Fibroblast of peridontal ligament (primary cell): ENCODE data around the gene DNM2.

Experiments
- DNase-seq: peaks from one replicate; pipeline ENCODE4 v3.0.0-alpha.2; 2010; ENCODE audit errors: extremely low read depth

Gene DNM2

DNA sequence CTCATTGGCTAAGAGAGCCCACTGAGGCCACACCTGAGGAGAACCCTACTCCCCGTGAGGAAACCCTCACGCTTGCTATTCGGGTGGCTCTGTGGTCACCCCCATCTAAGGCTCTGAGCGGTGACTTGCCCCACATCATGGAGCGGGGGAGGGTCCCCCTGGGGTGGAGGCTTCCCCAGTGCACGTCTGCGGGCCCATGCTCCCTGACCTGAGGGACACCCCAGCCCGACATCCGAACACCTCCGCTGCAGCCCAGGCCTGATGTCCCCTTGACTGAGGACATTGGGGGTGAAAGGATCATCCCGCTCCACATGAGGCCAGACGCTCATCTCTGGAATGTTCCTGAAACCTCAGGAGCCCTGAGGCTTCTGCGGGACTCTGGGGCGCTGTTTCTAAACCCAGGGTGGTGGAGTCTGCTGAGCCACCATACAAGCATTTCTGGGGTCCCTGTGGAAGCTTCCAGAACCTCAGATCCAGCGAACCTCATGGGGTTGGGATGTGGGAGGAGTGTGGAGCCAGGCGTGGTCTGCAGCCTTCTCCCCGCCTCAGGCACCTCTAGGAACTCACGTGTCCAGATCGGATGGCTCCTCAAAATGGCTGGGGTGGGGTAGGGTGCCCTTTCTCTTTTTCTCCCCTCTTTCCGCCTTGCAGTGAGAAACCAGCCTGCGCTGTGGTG lies 98.2 kb downstream of the DNM2 start:
- DNase-seq = peak; percentile 64

DNA sequence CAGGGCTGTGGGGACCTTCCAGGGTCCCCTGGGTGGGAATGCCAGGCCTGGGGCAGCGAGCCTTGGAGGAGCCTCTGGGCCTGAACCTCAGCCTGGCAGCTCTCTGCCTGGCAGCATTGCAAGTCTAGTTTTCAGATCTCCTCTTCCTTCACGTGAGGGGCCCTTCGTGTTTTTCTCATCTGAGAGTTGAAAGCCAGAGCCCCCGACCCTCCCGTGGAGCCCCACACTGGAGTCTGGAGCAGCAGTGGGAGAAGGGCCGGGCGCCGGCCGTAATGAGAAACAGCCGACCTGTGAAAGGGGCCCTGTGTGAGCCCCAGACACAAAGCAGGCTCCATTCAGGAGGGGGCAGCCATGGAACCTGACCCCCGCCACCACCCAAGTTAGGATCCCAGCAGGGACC lies 98.8 kb downstream of the DNM2 start:
- no peak for DNase-seq

DNA sequence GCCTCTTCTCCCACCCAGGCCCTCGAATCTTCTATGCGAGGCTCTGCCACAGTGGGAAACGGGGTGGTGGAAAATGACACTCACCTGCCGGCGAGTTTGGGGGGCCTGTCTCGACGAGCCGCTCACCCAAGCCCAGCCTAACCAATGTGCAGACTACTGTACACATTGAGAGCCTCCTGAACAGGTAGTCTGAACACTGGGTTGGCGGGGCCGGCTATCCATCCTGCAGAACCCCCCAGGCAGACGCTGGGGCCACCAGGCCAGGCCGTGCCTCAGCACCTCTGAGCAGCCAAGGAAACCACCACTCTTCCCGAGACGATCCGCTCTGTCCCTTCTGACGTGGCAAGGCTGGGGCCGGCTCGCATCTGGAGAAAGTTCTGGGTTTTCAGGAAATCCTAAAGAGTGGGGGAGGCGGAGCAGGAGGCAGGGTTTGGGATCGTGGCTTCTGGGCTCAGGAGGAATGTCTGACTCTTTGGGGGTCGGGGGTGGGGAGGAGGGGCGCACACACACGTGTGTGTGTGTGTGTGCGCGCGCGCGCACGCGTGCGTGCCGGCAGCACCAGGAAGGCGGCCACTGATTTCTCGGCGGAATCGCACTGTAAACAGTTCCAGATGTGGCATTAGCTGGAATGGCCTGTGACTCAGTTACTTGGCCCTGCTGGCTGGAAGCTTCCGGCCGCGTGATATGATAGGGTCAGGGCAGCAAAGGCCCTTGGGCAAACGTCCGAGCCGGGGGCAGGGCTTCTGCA lies 99.6 kb downstream of the DNM2 start:
- DNase-seq = peak; percentile 99

DNA sequence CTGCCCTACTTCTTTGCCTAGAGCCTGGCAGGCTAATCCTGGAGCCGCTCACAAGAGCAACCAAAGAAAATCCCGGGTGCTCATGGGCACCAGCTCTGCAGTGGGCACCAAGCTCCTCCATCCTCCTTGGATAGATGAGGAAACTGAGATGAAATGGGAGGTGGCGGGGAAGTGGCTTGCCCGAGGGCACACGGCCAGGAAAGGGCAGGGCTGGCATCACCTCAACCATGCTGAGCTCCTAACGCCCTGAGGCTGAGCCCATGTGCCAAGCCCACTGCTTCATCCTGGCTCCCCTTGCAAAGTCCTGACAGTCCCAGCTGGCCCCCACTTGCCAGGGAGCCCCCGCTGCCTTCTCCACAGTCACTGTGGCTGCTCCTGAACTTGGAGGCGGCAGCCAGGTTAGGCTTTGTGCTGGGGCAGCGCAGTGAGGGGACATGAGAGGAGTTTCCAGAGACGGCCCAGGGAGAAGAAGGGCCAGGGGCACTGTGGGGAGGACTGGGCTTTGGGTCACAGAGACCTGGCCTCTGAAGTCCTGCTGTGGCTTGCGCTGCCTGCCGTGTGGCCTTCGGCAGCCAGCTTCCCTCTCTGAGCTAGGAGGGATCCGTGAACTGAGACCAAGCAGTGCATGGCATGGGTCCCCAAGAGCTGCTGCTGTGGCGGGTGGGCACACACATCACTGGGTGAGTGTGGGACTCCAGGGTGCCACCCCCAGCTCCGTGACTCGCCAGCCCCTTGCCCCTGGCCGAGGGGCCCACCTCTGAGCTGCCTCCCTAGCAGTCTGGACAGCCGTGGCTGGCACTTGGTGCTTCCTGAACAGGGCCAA lies 100.6 kb downstream of the DNM2 start:
- no peak for DNase-seq

DNA sequence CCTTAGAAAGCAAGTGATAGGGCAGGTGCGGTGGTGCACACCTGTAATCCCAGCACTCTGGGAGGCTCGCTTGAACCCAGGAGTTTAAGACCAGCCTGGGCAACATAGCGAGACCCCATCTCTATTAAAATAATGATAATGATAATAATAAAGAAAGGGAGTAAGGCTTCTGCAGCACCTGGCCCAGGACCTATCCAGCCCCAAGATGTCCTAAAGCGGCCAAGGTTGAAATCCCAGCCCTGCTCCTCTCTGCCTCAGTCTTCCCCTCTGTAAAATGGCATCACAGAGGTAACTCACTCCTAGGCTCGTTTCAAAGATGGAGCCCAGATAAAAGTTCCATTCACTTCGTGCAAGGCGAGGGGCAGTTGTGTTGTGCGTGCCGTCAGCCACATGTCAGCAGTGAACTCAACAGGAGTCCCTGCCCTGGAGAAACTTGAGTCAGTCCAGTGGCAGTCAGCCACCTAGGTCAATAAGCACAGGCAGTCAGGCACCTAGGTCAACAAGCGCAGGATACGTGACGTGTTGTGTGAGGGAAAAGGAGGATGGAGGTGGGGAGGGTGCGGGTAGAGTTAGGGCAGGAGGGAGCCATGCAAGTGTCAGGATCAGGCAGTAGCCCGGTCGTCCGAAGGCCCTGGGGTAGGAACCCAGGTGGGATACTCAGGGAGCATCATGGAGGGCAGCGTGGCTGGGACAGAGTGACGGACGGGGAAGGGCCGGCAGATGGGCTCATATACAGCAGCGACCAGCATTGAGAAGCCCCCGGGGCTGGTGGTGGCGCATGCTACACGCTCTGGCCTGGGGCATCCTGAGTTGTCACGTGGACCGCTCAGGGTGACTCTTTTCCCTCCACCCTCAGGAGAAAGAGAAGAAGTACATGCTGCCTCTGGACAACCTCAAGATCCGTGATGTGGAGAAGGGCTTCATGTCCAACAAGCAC lies 101.5 kb downstream of the DNM2 start:
- DNase-seq = no peak

DNA sequence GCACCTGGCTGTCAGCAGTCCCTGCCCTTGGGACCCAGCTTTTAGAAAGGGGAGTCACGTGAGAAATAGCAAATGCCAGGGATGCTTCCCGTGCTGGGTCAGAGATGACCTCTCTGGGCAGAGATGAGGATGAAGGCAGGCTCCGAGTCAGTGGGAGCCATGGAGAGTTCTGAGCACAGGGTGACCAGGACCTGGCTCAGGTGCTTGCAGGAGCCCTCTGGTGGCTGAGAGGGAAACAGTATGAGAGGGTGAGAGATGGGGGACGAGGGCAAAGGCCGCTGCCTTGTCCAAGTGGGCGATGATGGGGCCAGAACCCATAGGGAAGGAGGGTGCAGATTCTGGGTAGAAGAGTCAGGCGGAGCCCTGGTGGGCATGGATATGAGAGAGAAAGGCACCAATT lies 102.3 kb downstream of the DNM2 start:
- DNase-seq = no peak

DNA sequence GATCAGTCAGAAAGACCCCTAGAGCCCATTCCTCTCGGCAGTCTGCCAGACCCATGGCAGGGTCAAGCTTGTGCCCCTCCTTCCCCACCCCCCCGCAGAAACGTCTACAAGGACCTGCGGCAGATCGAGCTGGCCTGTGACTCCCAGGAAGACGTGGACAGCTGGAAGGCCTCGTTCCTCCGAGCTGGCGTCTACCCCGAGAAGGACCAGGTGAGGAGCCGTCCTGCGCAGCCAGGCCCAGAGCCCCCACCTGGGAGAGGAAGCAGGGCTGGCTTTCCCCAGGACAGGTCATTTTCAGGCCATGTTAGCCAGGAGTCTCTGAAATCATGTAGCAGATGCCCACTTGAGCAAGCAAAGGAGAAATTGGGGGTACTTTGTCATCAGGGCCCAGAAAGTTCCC lies 105.8 kb downstream of the DNM2 start:
- no peak for DNase-seq

DNA sequence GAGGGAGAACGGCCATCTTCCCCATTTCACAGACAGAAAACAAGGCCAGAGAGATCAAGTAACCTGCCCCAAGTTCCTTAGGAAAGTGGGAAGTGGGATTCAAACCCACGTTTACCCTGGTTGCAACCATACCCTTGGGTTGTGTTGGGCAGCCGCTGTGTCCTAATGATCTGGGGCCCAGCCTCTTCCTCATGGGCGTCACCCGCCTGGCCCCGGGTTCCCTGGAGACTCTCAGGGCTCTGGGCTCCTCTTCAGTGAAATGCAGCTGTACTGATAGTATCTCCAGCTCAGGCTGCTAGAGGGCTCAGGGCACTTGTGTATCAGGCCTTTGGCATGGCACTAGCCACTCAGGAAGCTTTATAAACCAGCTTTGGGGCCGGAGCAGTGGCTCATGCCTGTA lies 108.4 kb downstream of the DNM2 start:
- no peak for DNase-seq

DNA sequence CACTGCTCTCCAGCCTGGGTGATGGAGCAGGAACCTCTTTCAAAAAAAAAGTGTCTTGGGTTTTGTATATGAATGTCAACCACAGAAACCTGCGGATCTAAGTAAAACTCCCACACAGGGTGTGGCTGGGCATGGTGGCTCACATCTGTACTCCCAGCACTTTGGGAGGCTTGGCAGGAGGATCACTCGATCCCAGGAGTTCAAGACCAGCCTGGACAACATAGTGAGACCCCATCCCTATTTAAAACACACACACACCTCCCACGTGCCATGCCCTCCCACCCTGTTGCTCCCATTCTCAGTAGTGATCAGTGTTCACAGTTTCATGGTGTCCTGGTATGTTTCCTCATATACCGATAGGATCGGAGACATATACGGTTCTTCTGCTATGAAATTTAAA lies 109.0 kb downstream of the DNM2 start:
- DNase-seq = no peak

DNA sequence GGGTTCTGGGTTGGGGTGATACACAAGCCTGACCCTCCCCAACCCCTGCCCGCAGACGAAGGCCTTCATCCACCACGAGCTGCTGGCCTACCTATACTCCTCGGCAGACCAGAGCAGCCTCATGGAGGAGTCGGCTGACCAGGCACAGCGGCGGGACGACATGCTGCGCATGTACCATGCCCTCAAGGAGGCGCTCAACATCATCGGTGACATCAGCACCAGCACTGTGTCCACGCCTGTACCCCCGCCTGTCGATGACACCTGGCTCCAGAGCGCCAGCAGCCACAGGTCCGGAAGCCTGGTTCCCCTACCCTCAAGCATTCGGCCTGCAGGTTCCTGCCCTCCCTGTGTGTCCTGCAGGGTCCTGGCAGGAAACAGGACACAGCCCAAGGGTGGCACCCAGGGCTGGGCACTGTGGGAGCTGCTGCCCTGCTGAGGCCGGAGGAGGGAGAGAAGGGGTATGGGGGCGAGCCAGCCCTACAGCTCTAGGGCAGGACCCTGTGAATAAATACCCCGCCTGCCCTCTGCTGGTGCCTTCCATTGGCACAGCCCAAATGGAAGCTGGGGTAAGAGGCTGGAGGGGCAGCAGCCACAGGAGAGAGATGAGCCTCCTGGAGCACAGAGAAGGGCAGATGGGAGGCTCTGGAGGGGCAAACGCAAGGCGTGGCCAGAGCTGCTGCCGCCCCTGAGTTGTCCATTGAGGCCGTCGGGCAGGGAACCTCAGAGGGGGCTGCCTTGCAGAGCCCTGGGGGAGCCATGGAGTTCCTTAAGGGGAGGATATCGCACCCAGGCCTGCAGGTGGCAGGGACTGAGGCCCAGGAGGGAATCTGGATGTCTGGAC lies 111.3 kb downstream of the DNM2 start:
- no peak for DNase-seq

DNA sequence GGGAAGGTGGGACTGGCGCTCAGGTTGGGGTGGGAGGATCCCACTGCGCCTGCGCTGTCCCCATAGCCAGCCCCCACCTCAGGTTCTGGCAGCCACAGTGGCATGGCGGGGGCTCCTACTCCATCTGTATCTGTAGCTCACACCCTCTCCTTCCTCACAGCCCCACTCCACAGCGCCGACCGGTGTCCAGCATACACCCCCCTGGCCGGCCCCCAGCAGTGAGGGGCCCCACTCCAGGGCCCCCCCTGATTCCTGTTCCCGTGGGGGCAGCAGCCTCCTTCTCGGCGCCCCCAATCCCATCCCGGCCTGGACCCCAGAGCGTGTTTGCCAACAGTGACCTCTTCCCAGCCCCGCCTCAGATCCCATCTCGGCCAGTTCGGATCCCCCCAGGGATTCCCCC lies 112.1 kb downstream of the DNM2 start:
- DNase-seq = no peak

DNA sequence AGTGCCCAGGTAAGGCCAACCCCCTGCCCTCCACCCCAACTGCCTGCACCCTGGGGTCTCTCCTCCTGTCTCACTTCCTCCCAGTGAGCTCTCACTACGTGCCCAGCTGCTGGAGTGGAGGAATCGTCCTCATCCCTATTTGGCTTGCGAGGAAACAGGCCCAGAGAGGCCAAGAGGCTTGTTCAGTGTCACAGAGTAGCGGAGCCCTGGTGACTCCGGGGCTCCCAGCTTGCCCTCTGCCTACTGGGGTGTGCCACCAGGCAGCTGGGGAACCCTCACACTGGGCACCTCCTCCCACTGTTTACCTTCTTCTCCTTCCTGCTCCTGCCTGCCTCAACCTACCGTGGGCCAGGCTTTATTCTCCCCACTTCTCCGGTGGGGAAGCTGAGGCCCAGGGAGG lies 112.5 kb downstream of the DNM2 start:
- DNase-seq = no peak

DNA sequence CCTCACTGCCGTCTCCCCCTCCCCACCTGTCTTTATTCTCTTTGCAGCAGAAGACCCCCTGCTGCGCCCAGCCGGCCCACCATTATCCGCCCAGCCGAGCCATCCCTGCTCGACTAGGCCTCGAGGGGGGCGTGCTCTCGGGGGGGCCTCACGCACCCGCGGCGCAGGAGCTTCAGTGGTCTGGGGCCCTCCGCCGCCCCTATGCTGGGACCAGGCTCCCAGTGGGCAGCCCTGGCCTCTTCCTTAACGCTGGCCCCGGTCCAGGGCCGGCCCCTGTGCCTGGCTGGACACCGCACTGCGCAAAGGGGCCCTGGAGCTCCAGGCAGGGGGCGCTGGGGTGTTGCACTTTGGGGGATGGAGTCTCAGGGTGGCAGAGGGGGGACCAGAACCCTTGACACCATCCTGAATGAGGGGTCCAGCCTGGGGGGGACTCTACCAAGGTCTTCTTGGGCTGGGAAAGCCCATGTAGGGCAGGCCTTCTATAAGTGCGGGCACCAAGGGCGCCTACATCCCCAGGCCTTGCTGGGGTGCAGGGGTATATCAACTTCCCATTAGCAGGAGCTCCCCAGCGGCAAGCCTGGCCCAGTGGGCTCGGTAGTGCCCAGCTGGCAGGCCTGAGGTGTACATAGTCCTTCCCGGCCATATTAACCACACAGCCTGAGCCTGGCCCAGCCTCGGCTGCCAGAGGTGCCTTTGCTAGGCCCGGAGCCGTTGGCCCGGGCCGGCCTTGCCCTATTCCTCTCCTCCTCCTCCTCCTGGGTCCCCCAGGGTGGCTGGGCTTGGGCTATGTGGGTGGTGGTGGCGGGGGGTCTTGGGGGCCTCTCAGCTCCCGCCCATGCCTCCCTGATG lies 113.3 kb downstream of the DNM2 start:
- DNase-seq = no peak

DNA sequence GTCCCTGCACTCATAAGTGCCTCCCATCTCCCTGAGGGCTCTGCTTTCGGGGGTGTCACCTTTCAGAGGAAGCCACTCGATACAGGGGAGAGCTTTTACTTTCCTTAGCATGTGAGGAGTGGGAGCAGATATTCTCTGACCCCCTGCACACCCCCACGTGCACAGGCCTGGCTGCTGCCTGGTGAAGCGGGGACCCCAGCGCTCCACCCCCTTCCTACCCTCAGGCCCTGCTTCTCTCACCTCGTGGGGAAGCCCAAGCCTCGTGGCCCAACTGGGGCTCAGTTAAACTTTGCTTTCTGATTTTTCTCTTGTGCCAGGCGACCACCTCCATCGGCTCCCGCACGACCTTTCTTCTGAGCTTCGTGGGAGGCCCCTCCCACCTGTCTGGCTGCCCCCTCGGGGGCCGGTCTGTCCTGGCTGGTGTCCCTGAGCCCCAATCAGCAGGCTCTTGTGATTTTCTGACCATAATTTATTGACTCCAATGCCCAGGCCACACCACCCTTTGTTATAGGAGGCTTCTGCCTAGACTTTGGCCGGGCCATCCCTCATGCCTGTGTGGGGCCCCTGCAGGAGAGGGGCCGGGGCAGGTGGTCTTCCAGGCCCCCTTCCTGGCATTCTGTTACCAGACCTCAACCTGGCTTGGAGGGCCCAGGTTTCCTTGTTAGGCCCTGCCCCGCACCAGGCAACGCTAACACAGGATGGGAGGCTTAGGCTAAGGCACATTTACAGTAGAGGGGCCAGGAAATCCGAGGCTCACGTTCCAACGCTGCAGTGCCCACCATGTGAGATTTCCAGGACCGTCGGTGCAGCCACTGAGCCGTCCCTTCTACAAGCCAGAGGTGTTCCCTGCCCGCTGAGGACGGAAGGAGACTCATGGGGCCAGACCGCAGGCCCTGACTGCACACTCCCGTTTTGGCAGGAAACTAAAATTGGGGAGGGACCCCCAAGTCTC lies 114.4 kb downstream of the DNM2 start:
- DNase-seq = no peak

DNA sequence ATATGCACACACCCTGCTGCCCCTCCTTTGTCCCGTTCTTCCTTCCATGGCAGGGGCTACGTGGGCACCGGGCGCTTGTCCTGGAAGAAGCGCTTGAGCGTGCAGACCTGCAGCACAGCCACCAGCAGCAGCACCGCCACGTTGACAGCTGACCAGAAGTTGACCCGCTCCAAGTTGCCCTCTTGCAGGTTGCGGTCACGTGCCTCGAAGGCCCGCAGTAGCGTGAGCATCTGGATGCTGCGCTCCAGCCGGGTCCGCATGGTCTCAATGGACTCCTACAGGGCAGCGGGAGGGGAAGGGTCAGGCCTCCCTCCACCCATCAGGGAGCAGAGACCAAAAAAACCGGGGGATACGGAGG lies 115.0 kb downstream of the DNM2 start:
- no peak for DNase-seq

DNA sequence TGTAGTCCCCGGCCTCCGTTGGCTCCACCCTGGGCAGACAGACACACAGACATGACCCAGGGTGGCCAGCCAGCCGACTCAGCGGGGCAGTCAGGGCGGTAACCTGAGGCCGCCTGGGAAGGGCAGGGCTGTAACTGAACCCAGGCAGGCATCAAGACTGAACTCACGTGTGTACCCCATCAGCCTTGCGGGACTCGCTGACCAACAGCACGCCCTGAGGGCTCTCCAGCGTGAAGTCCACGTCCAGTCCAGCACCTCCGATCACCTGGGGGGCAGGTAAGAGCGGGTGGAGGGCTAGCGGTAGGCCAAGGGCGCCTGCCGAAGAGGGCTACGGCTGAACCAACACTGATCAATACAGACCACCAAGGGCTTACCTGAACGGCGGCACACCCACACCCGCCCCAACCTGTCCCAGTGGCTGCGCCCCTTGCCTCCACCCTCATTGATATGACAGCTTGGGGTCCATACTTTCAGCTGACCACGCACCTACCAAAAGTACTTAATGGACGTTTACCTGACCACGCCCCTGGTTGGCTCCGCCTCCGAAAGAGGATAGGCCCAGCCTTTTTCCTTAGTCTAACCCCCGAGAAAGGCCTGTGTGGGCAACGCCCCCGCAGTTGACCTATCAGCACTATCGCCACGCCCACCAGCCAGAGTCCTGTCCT lies 117.3 kb downstream of the DNM2 start:
- DNase-seq = no peak

DNA sequence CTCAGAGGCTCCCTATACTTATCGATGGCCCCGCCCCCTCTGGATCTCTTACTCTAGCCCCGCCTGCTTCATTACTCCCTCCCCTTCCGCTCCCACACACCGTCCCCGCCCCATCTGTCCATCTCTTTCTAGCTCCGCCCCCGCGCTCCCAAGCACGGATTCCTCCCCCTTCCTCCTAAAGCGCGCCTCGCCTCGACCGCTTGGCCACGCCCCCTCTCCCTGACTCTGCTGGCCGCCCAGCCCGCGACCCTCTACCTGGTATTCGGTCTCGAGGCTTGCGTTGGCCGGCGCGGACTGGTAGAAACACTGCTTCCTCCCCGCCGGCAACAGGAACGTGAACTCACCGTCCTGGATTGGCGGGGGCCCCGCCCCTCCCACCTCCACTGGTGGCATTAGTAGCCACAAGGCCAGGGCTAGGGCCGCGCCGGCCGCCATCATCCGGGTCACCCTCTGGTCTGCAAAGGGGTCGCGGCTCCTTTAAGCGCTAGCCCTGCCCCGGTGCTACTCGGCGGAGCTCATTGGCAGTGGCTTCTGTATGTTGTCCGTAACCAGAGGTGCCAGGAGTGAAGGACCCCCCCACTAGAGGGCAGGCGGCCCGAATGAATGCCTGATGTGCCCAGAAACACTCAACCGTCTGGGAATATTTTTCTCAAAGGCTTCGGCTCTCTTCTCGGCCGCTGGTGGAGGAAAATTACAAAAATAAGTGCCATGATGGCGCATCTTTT lies 118.0 kb downstream of the DNM2 start, which contains the start of gene TMED1:
Gene TMED1, minus strand, starts transcription at position 459 of the 725 bp plus-strand sequence. Its CDS starts 21 bp downstream, at position 438.
- DNase-seq = peak; percentile 98
